Measurements from ENCODE around the gene CEBPA.

The CEBPA gene

GRCh38 chr19:33289261-33289660 is 13.1 kb downstream of the CEBPA start:
- DNase-seq = no peak

GRCh38 chr19:33288666-33289065 is 13.7 kb downstream of the CEBPA start:
- no peak for DNase-seq

- DNase-seq = no peak
Measured at GRCh38 chr19:33287927-33288326, 14.4 kb downstream of the CEBPA start.

GRCh38 chr19:33287438-33287837 is 14.9 kb downstream of the CEBPA start:
- DNase-seq = no peak

- DNase-seq = no peak
Measured at GRCh38 chr19:33286899-33287298, 15.4 kb downstream of the CEBPA start.

GRCh38 chr19:33285441-33285927 is 16.9 kb downstream of the CEBPA start:
- no peak for DNase-seq

GRCh38 chr19:33284756-33285155 is 17.6 kb downstream of the CEBPA start:
- DNase-seq = no peak

- DNase-seq = no peak
Measured at GRCh38 chr19:33284146-33284643, 18.1 kb downstream of the CEBPA start.

GRCh38 chr19:33283589-33283988 is 18.7 kb downstream of the CEBPA start:
- DNase-seq = no peak

- no peak for DNase-seq
Measured at GRCh38 chr19:33282036-33282671, 20.2 kb downstream of the CEBPA start.

GRCh38 chr19:33281296-33281926 is 20.9 kb downstream of the CEBPA start:
- DNase-seq = no peak

- peak in 1 of 51 donors; percentile 11 for DNase-seq
Measured at GRCh38 chr19:33280351-33280921, 21.9 kb downstream of the CEBPA start.

- DNase-seq = no peak
Measured at GRCh38 chr19:33279430-33280350, 22.6 kb downstream of the CEBPA start.

- no peak for DNase-seq
Measured at GRCh38 chr19:33278403-33279269, 23.7 kb downstream of the CEBPA start.

GRCh38 chr19:33278023-33278402 is 24.3 kb downstream of the CEBPA start:
- no peak for DNase-seq

GRCh38 chr19:33277434-33277833 is 24.9 kb downstream of the CEBPA start:
- DNase-seq = no peak

GRCh38 chr19:33275933-33276619 is 26.3 kb downstream of the CEBPA start:
- DNase-seq = no peak

GRCh38 chr19:33275559-33275932 is 26.8 kb downstream of the CEBPA start:
- DNase-seq = no peak

- DNase-seq = no peak
Measured at GRCh38 chr19:33274663-33275558, 27.4 kb downstream of the CEBPA start.

All from hypothalamus (tissue), 51 donors.